Cardiac muscle cell (in vitro differentiated cells and primary cell): Measurements from ENCODE around the gene PEAK3. TPM values are rescaled to one million over a fixed set of nuclear protein-coding genes. Genes with fewer than 3 reads are reported as not detected.

Experiments
- DNase-seq, 2 donors: peaks; one replicate each; pipeline versions ENCODE4 v3.0.0 to v3.0.0-alpha.2; 2010 to 2017; ENCODE audit warnings: low read depth in 1 of 2, low spot score in 1 of 2
- H3K27ac ChIP-seq: fragments of 200-600 bp; sonication (generic); 2 replicates; pipeline ENCODE4 v1.5.1; 2016
- H3K27me3 ChIP-seq: fragments of 200-600 bp; sonication (generic); 2 replicates; pipeline ENCODE4 v1.6.0; 2016; ENCODE audit warnings: control low read depth
- H3K36me3 ChIP-seq: fragments of 200-600 bp; sonication (generic); 2 replicates; pipeline ENCODE4 v1.5.1; 2016; ENCODE audit warnings: control low read depth
- H3K4me1 ChIP-seq: fragments of 200-600 bp; sonication (generic); 2 replicates; pipeline ENCODE4 v1.8.1; 2017; ENCODE audit warnings: low read depth, mild to moderate bottlenecking, mixed run types
- H3K4me3 ChIP-seq: fragments of 200-600 bp; sonication (generic); 2 replicates; pipeline ENCODE4 v1.5.1; 2016; ENCODE audit warnings: mild to moderate bottlenecking
- H3K9me3 ChIP-seq: fragments of 200-600 bp; sonication (generic); 2 replicates; pipeline ENCODE4 v1.5.1; 2017; ENCODE audit warnings: low read depth, mild to moderate bottlenecking, control low read depth
- CTCF ChIP-seq: IDR thresholded peaks from 2 replicates; pipeline ENCODE4 v1.5.1; 2012; ENCODE audit warnings: low read depth, mild to moderate bottlenecking, low read length
- polyA plus RNA-seq: library from polyadenylated mRNA; unstranded; fragments of >200 nt; fragmentation: Nextera tagmentation; extraction: Ambion mirVana; gene quantifications from 2 replicates; pipeline ENCODE4 v1.2.1, GENCODE V29; 2016
- total RNA-seq: library from RNA; depleted of rRNA; stranded (reverse); fragments of >200 nt; gene quantifications from 2 replicates; pipeline ENCODE4 v1.2.3, GENCODE V29; 2016

Gene PEAK3
- total and polyA plus RNA-seq, 2 experiments from 2014 or later = 0.06 to 0.48 TPM

- no peak for TF ChIP-seq CTCF
- H3K27ac ChIP-seq = no peak overlapping the region
- peaks cover 6% of the 10 kb centered on the region for H3K36me3 ChIP-seq
- no peak for DNase-seq
- no peaks in the 10 kb centered on the region for H3K9me3 ChIP-seq
- H3K27me3 ChIP-seq = peaks cover 6% of the 10 kb centered on the region
- H3K4me1 ChIP-seq = peaks cover 6% of the 10 kb centered on the region
- H3K4me3 ChIP-seq = no peak overlapping the region
Observed at GRCh38 chr19:2277138-2277537, 4.8 kb downstream of the PEAK3 start.

GRCh38 chr19:2276429-2276986, 5.5 kb downstream of the PEAK3 start:
- Histone ChIP-seq H3K27ac (no peak overlapping the region), H3K27me3 (no peaks in the 10 kb centered on the region), H3K4me1 (peaks cover 6% of the 10 kb centered on the region), H3K9me3 (no peaks in the 10 kb centered on the region), H3K4me3 (no peak overlapping the region), H3K36me3 (peaks cover 7% of the 10 kb centered on the region)
- no peak for DNase-seq
- no peak for TF ChIP-seq CTCF

GRCh38 chr19:2275588-2276428, 6.2 kb downstream of the PEAK3 start:
- TF ChIP-seq CTCF = no peak
- no peaks in the 10 kb centered on the region for H3K27me3 ChIP-seq
- H3K9me3 ChIP-seq = no peaks in the 10 kb centered on the region
- no peak overlapping the region for H3K4me3 ChIP-seq
- H3K4me1 ChIP-seq = peaks cover 6% of the 10 kb centered on the region
- peaks cover 7% of the 10 kb centered on the region for H3K36me3 ChIP-seq
- no peak for DNase-seq
- no peak overlapping the region for H3K27ac ChIP-seq

GRCh38 chr19:2274931-2275535, 6.9 kb downstream of the PEAK3 start:
- TF ChIP-seq CTCF = peak; percentile 60
- Histone ChIP-seq H3K4me3 (no peak overlapping the region), H3K36me3 (peaks cover 7% of the 10 kb centered on the region), H3K27me3 (no peaks in the 10 kb centered on the region), H3K27ac (no peak overlapping the region), H3K9me3 (no peaks in the 10 kb centered on the region), H3K4me1 (peaks cover 6% of the 10 kb centered on the region)
- peak; percentile 77 for DNase-seq

GRCh38 chr19:2274185-2274711, 7.7 kb downstream of the PEAK3 start:
- DNase-seq = no peak
- Histone ChIP-seq H3K27ac (no peak overlapping the region), H3K9me3 (no peaks in the 10 kb centered on the region), H3K36me3 (peaks cover 7% of the 10 kb centered on the region), H3K4me1 (peaks cover 6% of the 10 kb centered on the region), H3K27me3 (no peaks in the 10 kb centered on the region), H3K4me3 (no peak overlapping the region)
- TF ChIP-seq CTCF = no peak
